Measurements from ENCODE around the gene SRP9. TPM values are rescaled to one million over a fixed set of nuclear protein-coding genes. Genes with fewer than 3 reads are reported as not detected.
"Not testable (repeated sequence)": the region's sequence is repeated elsewhere in the genome, so short reads cannot be mapped to it uniquely, and the experiment has no call there.

SRP9 gene
- total RNA-seq, 1 experiment from 2014 or later = 509 TPM

DNA sequence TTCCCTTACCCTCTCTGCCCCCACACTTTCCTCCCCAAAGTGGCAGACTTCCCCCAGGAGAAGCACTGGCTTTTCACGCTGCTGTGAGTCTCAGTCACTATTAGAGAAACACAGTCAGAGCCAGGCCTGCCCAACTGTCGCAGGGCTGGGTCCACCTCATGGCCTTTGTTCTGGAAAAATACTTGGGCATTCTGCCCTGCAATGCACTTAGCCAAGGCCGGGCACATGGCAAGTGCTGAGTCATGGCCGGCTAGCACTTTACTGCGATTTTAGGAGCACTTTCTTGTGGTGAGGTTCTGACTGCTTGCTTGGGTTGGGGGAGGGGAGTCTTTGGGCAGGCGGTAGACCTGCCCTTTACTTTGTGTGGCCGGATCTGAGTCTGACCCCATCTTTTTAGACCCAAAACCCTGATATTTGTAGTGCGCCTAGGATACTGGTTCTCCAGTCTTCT, 40.0 kb downstream of the SRP9 start:
- Histone ChIP-seq H3K36me3 (peaks cover 24% of the 10 kb centered on the region), H3K9me3 (no peaks in the 10 kb centered on the region), H3K4me3 (no peak overlapping the region), H3K27me3 (no peaks in the 10 kb centered on the region)
- peak; percentile 96 for DNase-seq

DNA sequence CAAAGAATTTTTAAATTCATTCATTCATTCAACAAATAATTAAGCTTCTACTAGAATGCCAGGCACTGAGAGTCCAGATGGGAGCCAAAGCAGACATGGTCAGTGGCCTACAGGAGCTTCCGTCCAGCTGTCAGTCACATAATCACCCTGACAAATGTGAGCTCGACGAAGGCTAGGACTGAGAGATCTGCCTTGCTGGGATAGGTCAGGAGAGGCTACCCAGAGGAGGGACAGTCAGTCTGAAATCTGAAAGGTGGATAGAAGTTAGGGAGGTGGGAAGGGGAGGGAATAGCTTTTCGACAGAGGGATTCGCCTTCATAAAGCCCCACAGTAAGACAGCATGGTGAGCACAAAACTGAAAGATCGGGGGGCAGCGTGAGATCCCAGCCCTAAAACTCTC, 40.6 kb downstream of the SRP9 start:
- Histone ChIP-seq H3K4me3 (no peak overlapping the region), H3K9me3 (no peaks in the 10 kb centered on the region), H3K36me3 (peaks cover 26% of the 10 kb centered on the region), H3K27me3 (no peaks in the 10 kb centered on the region)
- DNase-seq = no peak

- no peak for DNase-seq
- Histone ChIP-seq H3K4me3 (no peak overlapping the region), H3K36me3 (peaks cover 20% of the 10 kb centered on the region), H3K9me3 (no peaks in the 10 kb centered on the region), H3K27me3 (no peaks in the 10 kb centered on the region)
These were observed 41.9 kb downstream of the SRP9 start for GRCh38 chr1:225819346-225820192.

GRCh38 chr1:225820522-225821120, 43.0 kb downstream of the SRP9 start:
- Histone ChIP-seq H3K9me3 (no peaks in the 10 kb centered on the region), H3K36me3 (peaks cover 16% of the 10 kb centered on the region), H3K4me3 (no peak overlapping the region), H3K27me3 (no peaks in the 10 kb centered on the region)
- DNase-seq = peak; percentile 61

GRCh38 chr1:225822655-225823403, 45.2 kb downstream of the SRP9 start:
- DNase-seq = no peak
- H3K9me3 ChIP-seq = no peaks in the 10 kb centered on the region
- H3K27me3 ChIP-seq = no peaks in the 10 kb centered on the region
- H3K36me3 ChIP-seq = peaks cover 14% of the 10 kb centered on the region
- H3K4me3 ChIP-seq = no peak overlapping the region

DNA sequence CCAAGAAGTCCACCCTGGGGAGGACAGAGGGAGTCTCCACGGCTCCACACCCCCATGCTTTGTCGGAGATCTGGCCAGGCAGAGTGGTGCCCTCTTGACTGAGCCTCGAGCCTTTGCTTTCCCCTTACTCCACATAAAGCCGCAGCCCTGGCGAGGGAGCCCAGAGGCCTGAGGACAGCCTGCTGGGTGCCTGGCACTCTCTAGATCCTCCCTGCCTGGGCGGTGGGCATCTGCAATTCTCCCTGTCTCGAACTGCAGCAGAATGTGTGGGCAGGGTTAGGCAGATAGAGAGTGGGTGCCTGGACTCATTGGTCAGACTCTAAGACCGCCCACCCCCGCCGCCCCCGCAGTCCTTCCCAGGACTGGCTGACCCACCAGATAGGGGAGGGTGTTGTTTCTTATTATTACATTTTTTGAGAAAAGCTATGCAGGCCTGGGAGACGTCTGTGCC, 46.2 kb downstream of the SRP9 start:
- Histone ChIP-seq H3K36me3 (peaks cover 14% of the 10 kb centered on the region), H3K27me3 (no peaks in the 10 kb centered on the region)
- DNase-seq = no peak

DNA sequence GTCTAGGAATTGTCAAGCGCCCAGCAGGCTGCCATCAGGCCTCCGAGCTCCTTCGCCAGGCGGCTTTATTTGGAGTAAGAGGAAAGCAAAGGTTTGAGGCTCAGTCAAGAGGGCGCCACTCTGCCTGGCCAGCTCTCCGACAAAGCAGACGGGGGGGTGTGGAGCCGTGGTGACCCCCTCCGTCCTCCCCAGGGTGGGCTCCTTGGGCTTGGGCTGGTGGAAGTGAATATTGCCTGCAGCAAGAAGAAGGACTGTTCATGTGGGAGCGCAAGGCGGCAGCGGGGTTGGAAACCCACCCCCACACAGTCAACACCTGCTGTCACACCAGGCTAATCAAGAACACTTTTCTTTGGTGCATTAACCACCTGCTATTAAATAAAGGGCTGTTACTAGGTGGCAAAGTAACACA, 46.9 kb downstream of the SRP9 start:
- H3K4me3 ChIP-seq = no peak overlapping the region
- no peak for DNase-seq
- no peaks in the 10 kb centered on the region for H3K9me3 ChIP-seq
- H3K36me3 ChIP-seq = peaks cover 16% of the 10 kb centered on the region
- H3K27me3 ChIP-seq = no peaks in the 10 kb centered on the region

More for the DNA sequence above, 46.2 kb downstream of the SRP9 start:
- Histone ChIP-seq H3K4me3 (no peak overlapping the region), H3K9me3 (no peaks in the 10 kb centered on the region)

- H3K27me3 ChIP-seq = no peaks in the 10 kb centered on the region
- DNase-seq = no peak
These were observed 47.5 kb downstream of the SRP9 start for GRCh38 chr1:225825078-225825477.

DNA sequence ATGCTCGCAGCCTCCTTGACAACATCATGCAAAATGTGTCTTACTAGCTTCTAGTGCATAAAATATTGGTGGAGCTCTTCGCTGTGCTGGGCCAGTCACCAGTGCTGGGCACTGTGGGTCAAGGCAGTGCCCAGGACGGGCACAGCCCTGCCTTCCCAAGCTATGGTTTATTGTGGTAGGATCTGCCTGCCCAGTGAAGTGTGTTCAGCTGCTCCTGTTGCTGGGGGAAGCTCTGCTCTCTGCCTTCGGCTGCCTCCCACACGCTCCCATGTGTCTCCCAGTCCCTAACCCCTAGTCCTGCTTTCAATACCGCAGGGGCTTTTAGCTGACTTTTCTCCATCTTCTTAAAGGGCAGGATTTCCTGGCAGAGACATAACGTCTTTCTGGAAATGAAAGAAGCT, 48.0 kb downstream of the SRP9 start:
- H3K4me3 ChIP-seq = no peak overlapping the region
- H3K27me3 ChIP-seq = no peaks in the 10 kb centered on the region
- peaks cover 25% of the 10 kb centered on the region for H3K36me3 ChIP-seq
- H3K9me3 ChIP-seq = no peaks in the 10 kb centered on the region
- DNase-seq = no peak

More at GRCh38 chr1:225825078-225825477, 47.5 kb downstream of the SRP9 start:
- Histone ChIP-seq H3K9me3 (no peaks in the 10 kb centered on the region), H3K36me3 (peaks cover 19% of the 10 kb centered on the region), H3K4me3 (no peak overlapping the region)

DNA sequence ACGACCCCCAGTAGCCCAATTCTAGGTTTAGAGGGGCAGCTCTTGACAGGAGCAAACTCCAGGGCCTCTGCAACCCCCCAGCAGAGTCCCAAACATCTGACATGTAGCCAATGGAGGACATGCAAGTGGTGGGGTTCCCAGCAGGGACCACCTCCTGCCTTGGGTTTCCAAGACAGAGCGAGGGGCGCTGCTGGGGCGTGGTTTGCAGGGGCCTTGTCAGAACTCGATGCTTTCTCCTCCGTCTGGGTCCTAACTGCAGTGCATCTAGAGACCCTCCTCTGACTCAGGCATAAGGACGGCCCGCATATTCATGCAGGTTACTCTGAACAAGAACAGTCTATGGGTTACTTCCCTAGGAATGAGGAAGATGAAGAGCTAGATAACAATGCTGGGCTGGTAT, 49.5 kb downstream of the SRP9 start:
- DNase-seq = no peak

DNA sequence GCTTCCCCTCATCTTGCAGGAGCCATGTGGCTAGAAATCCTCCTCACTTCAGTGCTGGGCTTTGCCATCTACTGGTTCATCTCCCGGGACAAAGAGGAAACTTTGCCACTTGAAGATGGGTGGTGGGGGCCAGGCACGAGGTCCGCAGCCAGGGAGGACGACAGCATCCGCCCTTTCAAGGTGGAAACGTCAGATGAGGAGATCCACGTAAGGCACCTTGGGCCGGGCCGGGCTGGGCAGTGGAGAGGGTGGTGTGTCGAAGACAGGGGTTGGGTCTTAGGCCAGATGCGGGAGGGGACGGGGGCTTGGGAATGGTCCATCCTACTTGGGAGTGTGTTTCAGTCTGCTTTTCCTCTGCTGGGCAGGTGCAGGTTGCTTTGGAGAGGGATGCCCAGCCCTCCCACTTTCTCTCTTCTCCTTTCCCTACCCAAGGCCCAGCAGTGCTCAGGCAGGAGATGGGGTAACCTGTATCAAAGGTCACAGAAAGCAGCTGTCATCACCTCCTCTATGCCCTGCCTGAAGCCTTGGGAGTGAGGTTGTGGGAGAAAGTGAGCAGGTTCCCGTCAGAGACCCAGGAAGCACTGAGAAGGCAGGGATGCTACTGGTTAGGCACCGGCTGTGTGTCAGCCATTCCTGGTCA, 51.2 kb downstream of the SRP9 start:
- DNase-seq = no peak

More for the DNA sequence above, 49.5 kb downstream of the SRP9 start:
- Histone ChIP-seq H3K36me3 (peaks cover 32% of the 10 kb centered on the region), H3K27me3 (no peaks in the 10 kb centered on the region), H3K4me3 (no peak overlapping the region), H3K9me3 (no peaks in the 10 kb centered on the region)

DNA sequence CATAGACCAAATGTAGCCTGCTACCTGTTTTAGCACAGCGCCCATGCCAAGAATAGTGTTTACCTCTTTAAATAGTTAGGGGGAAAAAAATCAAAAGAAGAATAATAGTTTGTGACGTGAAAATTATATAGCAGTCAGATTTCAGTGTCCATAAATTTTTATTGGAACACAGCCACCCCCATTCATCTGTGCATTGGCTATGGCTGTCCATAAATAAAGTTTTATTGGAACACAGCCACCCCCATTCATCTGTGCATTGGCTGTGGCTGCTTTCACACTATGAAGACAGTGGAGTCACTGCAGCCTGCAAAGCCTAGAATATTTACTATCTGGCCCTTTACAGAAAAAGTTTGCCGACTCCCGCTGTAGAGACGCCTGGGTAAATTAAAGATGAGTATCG, 53.2 kb downstream of the SRP9 start:
- no peak overlapping the region for H3K4me3 ChIP-seq
- peaks cover 44% of the 10 kb centered on the region for H3K36me3 ChIP-seq
- H3K9me3 ChIP-seq = no peaks in the 10 kb centered on the region
- no peak for DNase-seq
- no peaks in the 10 kb centered on the region for H3K27me3 ChIP-seq

More for the DNA sequence above, 51.2 kb downstream of the SRP9 start:
- peaks cover 39% of the 10 kb centered on the region for H3K36me3 ChIP-seq
- H3K9me3 ChIP-seq = no peaks in the 10 kb centered on the region
- H3K4me3 ChIP-seq = no peak overlapping the region
- no peaks in the 10 kb centered on the region for H3K27me3 ChIP-seq

- Histone ChIP-seq H3K9me3 (no peaks in the 10 kb centered on the region), H3K27me3 (no peaks in the 10 kb centered on the region), H3K4me3 (no peak overlapping the region), H3K36me3 (peaks cover 46% of the 10 kb centered on the region)
- DNase-seq = peak; percentile 93
These were observed 57.0 kb downstream of the SRP9 start for GRCh38 chr1:225834417-225835329.

GRCh38 chr1:225835856-225836255, 58.2 kb downstream of the SRP9 start:
- no peaks in the 10 kb centered on the region for H3K27me3 ChIP-seq
- DNase-seq = peak; percentile 84
- peaks cover 44% of the 10 kb centered on the region for H3K36me3 ChIP-seq
- H3K4me3 ChIP-seq = no peak overlapping the region
- no peaks in the 10 kb centered on the region for H3K9me3 ChIP-seq

DNA sequence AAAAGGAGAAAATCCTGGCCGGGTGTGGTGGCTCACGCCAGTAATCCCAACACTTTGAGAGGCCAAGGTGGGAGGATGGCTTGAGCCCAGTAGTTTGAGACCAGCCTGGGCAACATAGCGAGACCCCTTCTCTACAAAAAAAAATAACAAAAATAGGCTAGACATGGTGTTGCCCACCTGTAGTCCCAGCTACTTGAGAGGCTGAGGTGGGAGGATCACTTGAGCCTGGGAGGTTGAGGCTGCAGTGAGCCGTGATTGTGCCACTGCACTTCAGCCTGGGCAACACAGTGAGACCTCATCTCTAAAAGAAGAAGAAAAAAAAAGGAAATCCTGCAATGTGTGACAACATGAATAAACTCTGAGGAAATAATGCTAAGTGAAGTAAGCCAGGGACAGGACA, 58.7 kb downstream of the SRP9 start:
- H3K9me3 ChIP-seq, H3K27me3 ChIP-seq, DNase-seq, H3K4me3 ChIP-seq: not testable (repeated sequence)
- peaks cover 41% of the 10 kb centered on the region for H3K36me3 ChIP-seq

GRCh38 chr1:225838793-225839192, 61.2 kb downstream of the SRP9 start:
- no peak for DNase-seq
- Histone ChIP-seq H3K27me3 (no peaks in the 10 kb centered on the region), H3K9me3 (no peaks in the 10 kb centered on the region), H3K4me3 (no peak overlapping the region), H3K36me3 (peaks cover 21% of the 10 kb centered on the region)

Data from MG63 (cell line).